ENCODE data around the gene SLC26A11. TPM values are rescaled to one million over a fixed set of nuclear protein-coding genes. Genes with fewer than 3 reads are reported as not detected.

The SLC26A11 gene
- total RNA-seq, 1 donor = 12.7 TPM

- H3K36me3 ChIP-seq (ENCODE audit: insufficient read depth, low read length) = peaks cover 37% of the 10 kb centered on the region
- H3K4me2 ChIP-seq (ENCODE audit: insufficient read depth, low read length) = no peak overlapping the region
- no peak for DNase-seq (ENCODE audit: insufficient read length, low spot score, missing footprints)
- H3K4me3 ChIP-seq (ENCODE audit: insufficient read depth, low read length) = no peak overlapping the region
- no peaks in the 10 kb centered on the region for H3K27me3 ChIP-seq (ENCODE audit: insufficient read depth, low read length)
- H3K79me2 ChIP-seq (ENCODE audit: insufficient read depth, low read length) = peaks cover 19% of the 10 kb centered on the region
- TF ChIP-seq CTCF (IDR thresholded peaks at IDR 0.05; ENCODE audit: extremely low read depth, low read depth, low read length) = no peak
- H4K20me1 ChIP-seq (ENCODE audit: insufficient read depth, low read length) = peaks cover 10% of the 10 kb centered on the region
- no peaks in the 10 kb centered on the region for H3K9me3 ChIP-seq (ENCODE audit: low read depth, low read length)
- no peak overlapping the region for H3K27ac ChIP-seq (ENCODE audit: low read depth, low read length)
- no peak overlapping the region for H2AFZ ChIP-seq (ENCODE audit: low read length)
- H3K4me1 ChIP-seq (ENCODE audit: insufficient read depth, low read length) = peaks cover 4% of the 10 kb centered on the region
Measured at GRCh38 chr17:80268427-80268826, 48.2 kb downstream of the SLC26A11 start.

DNA sequence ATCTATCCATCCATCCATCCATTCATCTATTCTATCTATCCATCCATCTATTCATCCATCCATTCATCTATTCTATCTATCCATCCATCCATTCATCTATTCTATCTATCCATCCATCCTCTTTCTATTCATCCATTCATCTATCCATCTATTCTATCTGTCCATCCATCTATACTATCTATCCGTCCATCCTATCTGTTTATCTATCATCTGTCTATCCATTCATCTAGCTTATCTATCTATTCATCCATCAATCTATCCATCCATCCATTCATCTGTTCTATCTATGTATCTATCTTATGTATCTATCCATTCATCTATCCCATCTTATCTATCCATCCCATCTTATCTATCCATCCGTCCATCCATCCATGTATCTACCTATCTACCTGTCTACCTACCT lies 49.2 kb downstream of the SLC26A11 start:
- Histone ChIP-seq H3K9me3 (ENCODE audit: low read depth, low read length) (no peaks in the 10 kb centered on the region), H3K4me2 (ENCODE audit: insufficient read depth, low read length) (no peak overlapping the region), H3K4me1 (ENCODE audit: insufficient read depth, low read length) (no peaks in the 10 kb centered on the region), H2AFZ (ENCODE audit: low read length) (no peak overlapping the region), H3K4me3 (ENCODE audit: insufficient read depth, low read length) (no peak overlapping the region), H4K20me1 (ENCODE audit: insufficient read depth, low read length) (peaks cover 10% of the 10 kb centered on the region), H3K27ac (ENCODE audit: low read depth, low read length) (no peak overlapping the region), H3K36me3 (ENCODE audit: insufficient read depth, low read length) (peaks cover 42% of the 10 kb centered on the region), H3K79me2 (ENCODE audit: insufficient read depth, low read length) (peaks cover 13% of the 10 kb centered on the region), H3K27me3 (ENCODE audit: insufficient read depth, low read length) (no peaks in the 10 kb centered on the region)
- no peak for DNase-seq (ENCODE audit: insufficient read length, low spot score, missing footprints)
- no peak for TF ChIP-seq CTCF (IDR thresholded peaks at IDR 0.05; ENCODE audit: extremely low read depth, low read depth, low read length)

DNA sequence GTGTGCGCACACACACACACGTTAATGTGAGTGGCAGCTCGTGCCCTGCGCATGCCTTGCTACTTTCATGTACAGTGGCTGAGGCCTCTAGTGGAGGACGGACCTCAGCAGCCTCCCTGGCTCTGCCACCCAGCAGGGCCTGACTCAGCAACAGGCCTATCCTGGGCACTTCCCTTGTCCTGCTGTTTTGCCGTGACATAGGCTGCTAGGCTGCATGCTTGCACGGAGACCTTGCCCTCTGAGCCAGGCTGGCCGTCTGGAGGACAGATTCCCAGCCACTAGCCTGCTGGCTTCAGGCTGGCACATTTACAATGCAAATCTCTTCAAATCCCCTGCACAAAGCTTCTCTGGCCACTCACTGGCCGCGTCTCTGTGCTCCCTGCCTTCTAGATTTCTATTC lies 49.9 kb downstream of the SLC26A11 start:
- no peak for TF ChIP-seq CTCF (IDR thresholded peaks at IDR 0.05; ENCODE audit: extremely low read depth, low read depth, low read length)
- H3K79me2 ChIP-seq (ENCODE audit: insufficient read depth, low read length) = peaks cover 9% of the 10 kb centered on the region
- H3K4me2 ChIP-seq (ENCODE audit: insufficient read depth, low read length) = no peak overlapping the region
- no peak for DNase-seq (ENCODE audit: insufficient read length, low spot score, missing footprints)
- no peak overlapping the region for H3K4me3 ChIP-seq (ENCODE audit: insufficient read depth, low read length)
- no peaks in the 10 kb centered on the region for H3K27me3 ChIP-seq (ENCODE audit: insufficient read depth, low read length)
- H3K27ac ChIP-seq (ENCODE audit: low read depth, low read length) = no peak overlapping the region
- H3K36me3 ChIP-seq (ENCODE audit: insufficient read depth, low read length) = peaks cover 40% of the 10 kb centered on the region
- no peaks in the 10 kb centered on the region for H3K4me1 ChIP-seq (ENCODE audit: insufficient read depth, low read length)
- H4K20me1 ChIP-seq (ENCODE audit: insufficient read depth, low read length) = peaks cover 10% of the 10 kb centered on the region
- H3K9me3 ChIP-seq (ENCODE audit: low read depth, low read length) = no peaks in the 10 kb centered on the region
- H2AFZ ChIP-seq (ENCODE audit: low read length) = no peak overlapping the region

- Histone ChIP-seq H3K4me1 (ENCODE audit: insufficient read depth, low read length) (no peaks in the 10 kb centered on the region), H3K4me3 (ENCODE audit: insufficient read depth, low read length) (no peak overlapping the region), H3K36me3 (ENCODE audit: insufficient read depth, low read length) (peaks cover 37% of the 10 kb centered on the region), H4K20me1 (ENCODE audit: insufficient read depth, low read length) (peaks cover 10% of the 10 kb centered on the region), H3K79me2 (ENCODE audit: insufficient read depth, low read length) (peaks cover 4% of the 10 kb centered on the region), H3K27me3 (ENCODE audit: insufficient read depth, low read length) (no peaks in the 10 kb centered on the region), H3K4me2 (ENCODE audit: insufficient read depth, low read length) (no peak overlapping the region), H3K9me3 (ENCODE audit: low read depth, low read length) (no peaks in the 10 kb centered on the region), H3K27ac (ENCODE audit: low read depth, low read length) (no peak overlapping the region), H2AFZ (ENCODE audit: low read length) (no peak overlapping the region)
- no peak for TF ChIP-seq CTCF (IDR thresholded peaks at IDR 0.05; ENCODE audit: extremely low read depth, low read depth, low read length)
- DNase-seq (ENCODE audit: insufficient read length, low spot score, missing footprints) = peak; percentile 80
Measured at GRCh38 chr17:80270836-80271235, 50.6 kb downstream of the SLC26A11 start.
